Stimulated activated CD4-positive, alpha-beta T cell treated with anti-CD3 and anti-CD28 coated beads, Interleukin-4, amount 100 ng/mL, for 24 hours (primary cell): ENCODE results near the gene RAB11FIP4.
A peak's percentile ranks its signal among the peaks of the same experiment; 100 is the strongest.

Experiments used
- DNase-seq: peaks from one replicate; pipeline ENCODE4 v3.0.0-alpha.2; 2020

Gene RAB11FIP4

GRCh38 chr17:31461227-31461810 lies 69.8 kb downstream of the RAB11FIP4 start:
- DNase-seq: no peak

GRCh38 chr17:31462261-31462660 lies 70.8 kb downstream of the RAB11FIP4 start:
- no peak for DNase-seq

GRCh38 chr17:31466096-31466760 lies 74.8 kb downstream of the RAB11FIP4 start:
- DNase-seq: no peak

- no peak for DNase-seq
Observed at GRCh38 chr17:31467502-31468256, 76.2 kb downstream of the RAB11FIP4 start.

- DNase-seq: no peak
Observed at GRCh38 chr17:31469959-31470358, 78.5 kb downstream of the RAB11FIP4 start.

- no peak for DNase-seq
Observed at GRCh38 chr17:31470592-31470991, 79.1 kb downstream of the RAB11FIP4 start.

GRCh38 chr17:31472137-31472536 lies 80.7 kb downstream of the RAB11FIP4 start:
- no peak for DNase-seq

- DNase-seq: no peak
Observed at GRCh38 chr17:31475378-31476162, 84.1 kb downstream of the RAB11FIP4 start.

- DNase-seq: no peak
Observed at GRCh38 chr17:31476525-31477416, 85.3 kb downstream of the RAB11FIP4 start.

GRCh38 chr17:31477417-31478055 lies 86.1 kb downstream of the RAB11FIP4 start:
- DNase-seq: no peak

GRCh38 chr17:31479062-31479408 lies 87.6 kb downstream of the RAB11FIP4 start:
- DNase-seq: no peak

- DNase-seq: no peak
Observed at GRCh38 chr17:31479524-31479923, 88.0 kb downstream of the RAB11FIP4 start.

- no peak for DNase-seq
Observed at GRCh38 chr17:31480067-31480466, 88.6 kb downstream of the RAB11FIP4 start.

- no peak for DNase-seq
Observed at GRCh38 chr17:31480904-31481782, 89.7 kb downstream of the RAB11FIP4 start.

- no peak for DNase-seq
Observed at GRCh38 chr17:31481783-31482081, 90.3 kb downstream of the RAB11FIP4 start.

- no peak for DNase-seq
Observed at GRCh38 chr17:31484821-31485220, 93.3 kb downstream of the RAB11FIP4 start.

GRCh38 chr17:31486351-31487062 lies 95.0 kb downstream of the RAB11FIP4 start:
- DNase-seq: no peak

- DNase-seq: no peak
Observed at GRCh38 chr17:31487063-31487647, 95.7 kb downstream of the RAB11FIP4 start.

- peak; percentile 92 for DNase-seq
Observed at GRCh38 chr17:31487648-31488263, 96.3 kb downstream of the RAB11FIP4 start.
